C1 segment of cervical spinal cord (tissue), 14 donors: ENCODE measurements around the gene ACOX1.

ENCODE experiments used
- DNase-seq, 14 donors: peaks; one replicate each; lab custom pipeline; 2025; lab: John Stamatoyannopoulos, UW

The ACOX1 gene

DNA sequence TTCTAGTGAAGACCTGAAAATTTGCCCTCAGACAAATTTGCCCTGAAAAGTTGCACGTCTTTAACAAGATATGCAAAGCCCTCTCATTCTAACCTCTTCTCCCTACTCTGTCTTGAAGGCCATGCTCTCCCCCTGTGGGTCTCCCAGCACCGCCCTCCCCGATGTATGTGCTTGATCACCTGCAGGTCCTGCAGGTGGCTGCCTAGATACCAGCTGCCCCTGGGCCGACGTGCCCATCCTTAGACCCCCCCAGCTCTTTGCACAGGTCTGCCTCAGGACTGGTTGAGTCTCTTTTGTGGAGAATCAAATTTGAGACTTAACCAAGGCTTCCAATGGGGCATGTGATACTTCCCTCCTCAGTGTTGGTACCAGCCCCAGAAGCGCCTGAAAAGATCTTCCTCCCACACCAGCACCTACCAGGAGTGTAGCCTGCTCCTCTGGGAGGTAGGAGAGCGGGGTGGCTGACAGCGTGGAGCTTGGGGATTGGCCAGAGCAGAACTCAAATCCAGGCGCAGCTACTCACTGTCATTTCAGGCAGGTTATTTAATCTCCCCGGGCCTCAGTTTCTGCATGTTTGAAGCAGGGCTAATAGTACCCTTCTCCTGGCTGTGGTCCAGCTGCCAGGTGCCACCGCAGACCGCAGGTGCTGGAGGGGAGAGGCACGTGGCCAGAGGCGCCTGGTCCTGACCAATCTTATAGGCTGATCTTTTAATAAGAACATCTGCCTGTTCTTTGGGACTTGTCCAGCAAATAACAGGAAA, 69.7 kb downstream of the ACOX1 start:
- no peak for DNase-seq

- DNase-seq, result no peak
Observed at GRCh38 chr17:75908201-75908600, 70.8 kb downstream of the ACOX1 start.

DNA sequence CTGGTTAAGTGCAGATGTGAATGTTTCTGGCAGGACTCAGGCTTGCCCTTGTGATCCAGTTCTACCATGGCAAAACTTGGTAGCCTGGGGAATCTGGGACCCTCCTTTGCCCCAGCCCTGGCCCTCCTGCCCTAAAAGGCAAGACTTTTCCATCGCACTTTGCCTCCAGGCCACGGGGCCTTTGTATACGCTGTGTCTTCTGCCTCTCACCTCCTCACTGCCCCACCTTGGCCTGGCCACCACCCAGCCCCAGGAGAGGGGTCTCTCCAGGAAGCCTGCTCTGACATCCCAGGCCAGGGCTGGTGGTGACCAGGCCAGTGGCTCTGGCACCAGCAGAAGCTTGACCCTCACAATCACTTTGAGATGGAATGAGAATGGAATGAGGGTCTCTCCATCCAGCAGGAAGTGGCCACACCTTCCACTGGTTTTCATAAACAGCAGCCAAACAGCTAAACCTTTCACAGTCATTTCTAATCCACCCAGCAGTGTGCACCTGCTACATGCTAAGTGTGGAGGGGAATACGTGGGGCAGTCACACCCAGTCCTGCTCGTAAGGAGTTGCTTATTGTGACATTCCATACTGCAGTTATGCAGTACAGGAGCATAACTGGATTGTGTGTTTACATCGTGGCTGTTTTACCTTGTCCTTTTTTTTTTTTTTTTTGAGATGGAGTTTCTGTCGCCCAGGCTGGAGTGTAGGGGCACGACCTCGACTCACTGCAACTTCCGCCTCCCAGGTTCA, 72.7 kb downstream of the ACOX1 start:
- DNase-seq, result no peak

DNA sequence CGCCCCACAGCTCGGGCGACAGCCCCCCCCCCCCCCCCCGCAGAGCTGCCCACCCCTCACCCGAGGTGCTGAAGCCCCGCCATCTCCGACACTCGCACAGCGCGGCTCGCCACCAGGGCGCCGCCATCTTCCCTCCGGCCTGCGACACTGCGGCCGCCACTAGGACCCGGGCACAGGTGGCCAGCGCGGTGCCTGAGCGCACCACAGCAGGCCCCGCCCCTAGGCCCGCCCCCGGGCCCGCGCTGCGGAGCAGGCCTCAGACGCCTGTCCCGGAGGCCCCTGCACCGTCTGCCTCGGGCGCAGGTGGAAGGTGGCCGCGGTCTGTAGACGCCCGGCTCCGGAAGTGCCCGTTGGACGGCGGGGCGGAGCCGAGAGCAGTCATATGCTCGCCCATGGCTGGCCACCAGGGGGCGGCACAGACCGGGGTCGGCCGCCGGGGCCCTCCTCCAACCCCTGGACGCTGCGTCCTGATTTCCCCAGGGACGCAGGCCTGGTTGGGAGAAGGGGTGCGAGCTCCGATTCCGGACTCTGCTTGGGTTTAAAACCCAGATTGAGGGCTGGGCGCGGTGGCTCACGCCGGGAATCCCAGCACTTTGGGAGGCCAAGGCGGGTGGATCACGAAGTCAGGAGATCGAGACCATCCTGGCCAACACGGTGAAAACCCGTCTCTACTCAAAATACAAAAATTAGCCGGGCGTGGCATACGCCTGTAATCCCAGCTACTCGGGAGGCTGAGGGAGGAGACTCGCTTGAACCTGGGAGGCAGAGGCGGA, 74.0 kb downstream of the ACOX1 start, which contains the start of gene MRPL38:
Gene MRPL38 (minus strand): TSS at position 136 of the 773 bp plus-strand sequence. CDS start 9 bp downstream, at position 127.
- DNase-seq, result peak; percentile 61 to 98 (median 84)

GRCh38 chr17:75902406-75902805, 76.6 kb downstream of the ACOX1 start:
- no peak for DNase-seq

DNA sequence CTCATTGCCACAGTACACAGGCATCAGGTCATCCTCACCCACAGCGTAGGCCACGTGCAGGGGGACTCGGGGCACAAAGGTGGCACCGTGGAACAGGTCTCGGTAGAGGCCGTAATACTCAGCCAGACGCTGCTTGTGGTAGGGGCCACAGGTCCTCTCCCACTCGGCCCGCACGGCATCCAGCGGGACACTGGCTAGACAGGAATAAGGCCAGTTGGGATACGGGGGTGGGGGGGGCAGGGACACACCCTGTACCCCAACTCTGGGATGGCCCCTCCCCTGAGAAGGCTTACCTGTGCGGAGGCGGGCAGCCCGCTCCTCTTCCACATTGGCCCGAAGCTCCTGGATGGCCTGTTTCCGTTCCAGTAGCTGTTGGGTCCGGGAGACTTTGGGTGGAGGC, 77.2 kb downstream of the ACOX1 start:
- DNase-seq, result no peak

DNA sequence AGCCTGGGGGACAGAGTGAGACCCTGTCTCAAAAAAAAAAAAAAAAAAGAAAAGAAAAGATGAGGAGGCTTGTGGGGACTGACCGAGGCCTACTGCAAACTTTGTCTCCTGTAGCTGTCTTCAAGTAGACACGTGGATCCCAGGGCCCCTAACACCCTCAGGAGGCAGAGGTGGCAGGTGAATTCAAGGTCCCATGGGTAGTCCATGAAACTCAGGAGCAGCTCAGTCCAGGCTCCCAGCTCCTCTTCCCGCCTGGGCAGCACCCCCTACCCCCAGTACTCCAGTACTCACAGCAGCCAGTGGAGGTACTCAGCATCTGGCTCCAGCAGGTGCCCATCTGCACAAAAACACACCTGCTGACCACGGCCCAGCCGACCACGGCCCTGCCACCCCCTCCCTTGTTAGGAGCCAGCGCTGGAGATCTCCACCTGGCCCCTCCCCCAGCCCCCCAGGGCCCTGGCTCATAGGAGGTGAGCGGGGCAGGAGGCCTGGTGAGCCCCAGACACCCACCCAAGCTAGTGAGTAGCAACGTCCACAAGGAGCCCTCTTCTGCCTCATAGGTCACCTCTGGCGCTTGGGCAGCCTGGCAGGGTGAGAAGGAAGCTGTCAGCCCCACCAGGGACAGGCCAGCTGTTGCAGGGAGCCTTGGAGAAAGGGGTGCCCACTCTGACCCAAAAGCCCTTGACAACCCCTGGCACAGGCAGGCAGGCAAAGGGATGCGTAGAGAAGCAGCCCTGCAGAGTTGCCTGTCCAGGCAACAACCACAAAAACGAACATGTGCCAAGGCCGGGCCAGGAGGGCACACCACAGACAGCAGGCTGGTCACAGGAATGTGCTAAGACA, 78.1 kb downstream of the ACOX1 start:
- DNase-seq, result no peak

DNA sequence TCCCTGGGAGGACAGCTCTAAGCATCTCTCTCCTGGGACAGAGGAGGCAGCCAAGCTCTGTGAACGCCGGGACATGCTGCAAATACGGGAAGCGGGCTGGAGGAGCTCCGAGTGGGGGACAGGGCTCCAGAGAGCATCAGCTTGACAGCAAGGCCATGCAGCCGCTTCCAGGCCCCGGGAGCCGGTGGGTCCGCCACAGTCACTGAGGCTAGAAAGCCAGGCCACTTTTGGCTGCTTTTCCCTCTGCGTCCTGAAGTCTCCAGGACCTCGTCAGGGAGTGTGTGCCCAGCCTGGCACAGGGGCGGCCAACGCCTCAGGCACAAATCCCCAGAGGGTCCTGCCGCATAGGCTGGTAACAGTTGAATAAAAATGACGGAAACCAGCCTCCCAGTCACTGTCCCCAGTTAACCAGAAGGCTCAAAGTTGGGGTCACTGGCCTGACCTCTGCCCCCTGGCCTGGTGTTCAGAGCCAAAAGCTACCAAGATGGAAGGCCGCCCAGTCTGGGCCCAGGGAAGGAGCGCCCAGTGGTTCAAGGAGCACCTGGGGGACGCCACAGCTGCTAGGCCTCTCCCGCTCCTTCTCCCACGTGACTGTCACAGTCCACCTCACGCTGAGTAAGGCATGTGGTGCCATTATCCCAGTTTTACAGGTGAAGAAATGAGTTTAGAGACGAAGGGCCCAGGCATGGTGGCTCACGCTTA, 79.0 kb downstream of the ACOX1 start:
- no peak for DNase-seq

- no peak for DNase-seq
Observed at GRCh38 chr17:75899353-75899752, 79.6 kb downstream of the ACOX1 start.

GRCh38 chr17:75898791-75899190, 80.2 kb downstream of the ACOX1 start:
- no peak for DNase-seq

GRCh38 chr17:75898065-75898464, 80.9 kb downstream of the ACOX1 start:
- DNase-seq, result no peak

DNA sequence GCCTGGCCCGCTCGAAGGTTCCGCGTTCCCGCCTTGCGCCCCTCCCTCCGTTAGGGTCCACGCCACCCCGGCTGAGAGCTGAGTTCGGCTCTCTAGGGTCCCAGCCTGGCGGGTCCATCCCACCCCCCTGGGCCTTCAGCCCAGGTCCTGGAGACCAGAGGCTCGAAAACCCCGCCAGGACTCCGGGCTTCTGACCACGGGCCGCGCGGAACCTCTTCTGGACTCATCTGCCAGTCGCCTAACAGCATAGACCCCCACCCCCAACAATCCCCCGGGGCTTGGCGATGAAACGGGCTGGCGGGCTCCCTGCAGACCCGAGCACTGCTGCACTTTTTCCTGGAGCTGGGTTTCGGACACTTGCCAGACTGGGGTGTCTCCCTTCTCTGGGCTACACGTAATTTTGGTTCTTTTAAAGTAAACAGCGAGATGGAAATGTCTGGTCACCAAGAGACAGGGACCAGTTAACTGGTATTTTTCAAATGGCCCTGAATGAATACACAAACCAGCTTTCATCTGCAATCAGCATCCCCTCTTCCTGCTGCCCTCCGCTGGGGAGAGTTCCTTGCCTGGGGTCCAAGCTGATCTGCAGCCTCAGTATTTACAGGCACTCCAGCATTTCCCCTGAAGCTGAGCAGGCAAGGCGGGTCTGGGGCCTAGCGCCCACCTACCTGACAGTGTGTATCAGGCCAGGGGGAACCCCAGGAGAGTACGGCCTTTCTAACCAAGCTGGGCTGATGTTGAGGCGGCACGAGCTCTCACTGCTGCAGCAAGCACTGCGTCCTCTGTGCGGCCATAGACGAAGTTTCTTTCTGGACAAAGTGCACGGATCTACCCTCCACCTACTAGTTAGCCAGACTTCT, 81.6 kb downstream of the ACOX1 start:
- DNase-seq, result peak in 7 of 14 donors; percentile 36 to 78 (median 67)

GRCh38 chr17:75896415-75897159, 82.4 kb downstream of the ACOX1 start, which contains the start of gene TRIM65:
Gene TRIM65, minus strand, starts transcription at chr17:75896951. Its CDS starts 14 bp downstream, at chr17:75896937.
- DNase-seq, result peak in 13 of 14 donors; percentile 38 to 87 (median 78)

DNA sequence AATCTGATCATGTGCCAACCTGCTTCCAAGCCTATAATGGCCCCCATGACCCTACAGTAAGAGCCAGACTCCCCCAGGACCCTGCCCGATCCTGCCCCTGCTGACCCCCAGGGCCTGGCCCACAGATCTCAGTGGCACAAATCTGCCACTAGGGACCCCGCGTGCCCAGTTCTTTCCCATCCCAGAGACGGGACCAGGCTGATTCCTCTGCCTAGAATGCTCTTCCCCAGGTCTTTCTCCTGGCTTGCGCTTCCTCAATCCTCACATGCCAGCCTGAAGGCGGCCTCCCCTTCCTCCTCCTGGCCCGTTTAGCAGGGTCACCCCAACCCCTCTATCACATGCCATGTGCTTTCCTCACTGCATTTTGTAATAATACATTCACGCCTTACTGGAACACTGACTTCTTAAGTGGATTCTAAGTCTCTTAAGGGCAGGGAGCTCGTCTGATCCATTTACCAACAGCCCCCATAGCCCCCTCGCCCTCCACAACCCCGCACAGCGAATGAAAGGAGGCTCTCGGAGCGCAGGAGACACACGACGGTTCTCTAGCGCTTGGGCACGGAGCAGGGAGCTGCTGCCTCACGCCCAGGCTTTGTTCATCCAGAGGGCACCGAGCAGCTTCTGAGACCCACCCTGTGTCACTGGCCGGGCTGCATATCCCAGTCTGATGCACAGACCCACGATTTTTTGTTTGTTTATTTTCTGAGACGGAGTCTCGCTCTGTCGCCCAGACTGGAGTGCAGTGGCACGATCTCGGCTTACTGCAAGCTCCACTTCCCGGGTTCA, 83.4 kb downstream of the ACOX1 start:
- peak in 2 of 14 donors; percentile 20 to 33 for DNase-seq

GRCh38 chr17:75894049-75894733, 84.8 kb downstream of the ACOX1 start:
- DNase-seq, result peak in 1 of 14 donors; percentile 25

DNA sequence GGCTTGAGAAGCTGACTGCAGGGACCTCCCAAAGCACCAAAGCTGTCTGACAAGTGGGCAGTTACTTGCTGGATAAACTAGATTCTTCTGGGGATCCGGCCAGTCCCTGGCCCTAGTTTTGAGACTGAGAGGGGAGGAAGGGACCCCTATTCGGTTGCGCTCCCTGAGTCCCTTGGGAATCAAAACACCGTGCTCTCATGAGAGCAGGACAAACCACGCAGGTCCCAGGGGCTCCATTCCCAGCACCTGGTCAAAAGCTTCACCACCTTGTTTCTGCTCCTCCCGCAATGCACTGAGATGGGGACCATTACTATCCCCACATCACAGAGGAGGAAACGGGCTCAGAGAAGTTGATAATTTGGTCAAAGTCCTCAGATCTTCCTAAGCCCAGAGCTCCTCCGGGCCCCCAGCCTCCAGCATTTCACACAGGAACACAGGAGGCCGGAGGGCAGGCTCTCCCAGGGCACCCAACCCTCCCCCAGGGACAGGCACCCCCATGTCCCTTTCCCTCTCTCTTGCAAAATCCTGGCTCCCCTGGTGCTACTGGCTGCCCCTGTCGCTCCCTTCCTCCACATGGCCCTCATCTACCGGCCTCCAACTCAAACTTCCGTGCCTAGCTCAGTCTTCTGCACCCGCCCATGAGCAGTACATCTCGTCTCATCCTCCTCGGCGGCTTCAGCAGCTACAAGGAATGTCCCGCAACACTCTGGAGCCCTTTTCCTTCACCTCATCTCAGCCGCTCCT, 85.5 kb downstream of the ACOX1 start:
- DNase-seq, result no peak
